ENCODE results near the gene RUNX1. TPM values are rescaled to one million over a fixed set of nuclear protein-coding genes. Genes with fewer than 3 reads are reported as not detected.
A peak's percentile ranks its signal among the peaks of the same experiment; 100 is the strongest.

RUNX1 gene
- total and polyA plus RNA-seq, 5 experiments from 2014 or later: 13.1 to 69.0 (median 22.6) TPM

DNA sequence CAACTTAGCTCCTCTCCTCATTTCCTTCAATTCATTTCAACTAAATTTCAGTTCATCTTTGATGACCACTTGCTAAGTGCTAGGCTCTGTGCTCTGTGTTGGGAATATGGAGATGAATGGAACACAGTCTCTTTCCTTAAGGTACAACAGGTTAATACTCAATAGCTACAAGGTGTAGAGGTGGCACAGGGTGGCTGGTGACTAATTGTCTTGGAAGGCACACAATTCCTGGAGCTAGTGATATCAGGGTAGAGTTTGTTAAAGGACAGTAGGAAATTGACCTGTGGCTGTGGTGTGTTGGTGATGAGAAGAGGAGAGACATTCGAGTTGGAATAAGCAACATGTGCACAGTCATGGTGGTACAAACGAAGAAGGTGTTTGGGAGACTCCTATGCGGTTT is 124.9 kb downstream of the RUNX1 start:
- Mint-ChIP-seq H3K4me3 (peak overlapping the region in 2 of 10 donors; percentile 2 to 20), H3K27ac (peak overlapping the region in 3 of 10 donors; percentile 16 to 70 (median 21)), H3K36me3 (peaks cover 0 to 39% (median 18%) of the 10 kb centered on the region in 3 donors), H3K9me3 (peaks cover 0 to 6% (median 0%) of the 10 kb centered on the region in 9 donors), H3K4me1 (peaks cover 29 to 86% (median 77%) of the 10 kb centered on the region in 4 donors), H3K27me3 (no peaks in the 10 kb centered on the region)
- POLR2A ChIA-PET: interaction anchor here (2.2 kb wide), 1 partner anchor 10 kb away, joined by 9 read pairs; no protein-coding TSS in a partner anchor
- no peak for DNase-seq
- no peak for ATAC-seq

DNA sequence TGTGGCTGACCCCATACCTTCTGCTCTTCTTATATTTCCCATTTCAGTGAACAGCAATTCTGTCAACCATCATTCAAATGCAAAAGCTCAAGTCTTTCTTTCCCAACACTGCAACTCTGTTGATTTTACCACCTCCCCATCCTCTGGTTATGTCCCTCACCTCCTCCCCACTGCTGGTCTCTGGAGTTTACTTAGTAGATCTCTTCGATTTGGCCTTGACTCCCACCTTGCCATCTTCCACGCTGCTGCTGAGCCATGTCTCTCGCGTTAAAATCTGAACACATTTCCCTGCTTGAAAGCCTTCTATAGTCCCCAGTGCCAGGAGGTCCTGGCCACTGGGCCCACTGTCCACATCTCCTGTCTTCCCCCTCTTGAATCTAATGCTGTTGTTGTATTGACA is 125.5 kb downstream of the RUNX1 start:
- peak overlapping the region in 6 of 10 donors; percentile 1 to 57 (median 18) for H3K27ac Mint-ChIP-seq
- H3K9me3 Mint-ChIP-seq: peaks cover 0 to 6% (median 0%) of the 10 kb centered on the region in 9 donors
- H3K27me3 Mint-ChIP-seq: no peaks in the 10 kb centered on the region
- no peak for ATAC-seq
- POLR2A ChIA-PET: interaction anchor here (2.2 kb wide), 1 partner anchor 10 kb away, joined by 9 read pairs; no protein-coding TSS in a partner anchor
- H3K4me1 Mint-ChIP-seq: peaks cover 28 to 86% (median 77%) of the 10 kb centered on the region in 4 donors
- no peak for DNase-seq
- H3K4me3 Mint-ChIP-seq: peak overlapping the region in 1 of 10 donors; percentile 44
- peaks cover 0 to 37% (median 14%) of the 10 kb centered on the region in 3 donors for H3K36me3 Mint-ChIP-seq

- H3K36me3 Mint-ChIP-seq: peaks cover 0 to 37% (median 14%) of the 10 kb centered on the region in 3 donors
- peaks cover 28 to 86% (median 76%) of the 10 kb centered on the region in 4 donors for H3K4me1 Mint-ChIP-seq
- H3K4me3 Mint-ChIP-seq: no peak overlapping the region
- peaks cover 0 to 6% (median 0%) of the 10 kb centered on the region in 9 donors for H3K9me3 Mint-ChIP-seq
- H3K27me3 Mint-ChIP-seq: no peaks in the 10 kb centered on the region
- POLR2A ChIA-PET: interaction anchor here (2.2 kb wide), 1 partner anchor 11 kb away, joined by 9 read pairs; no protein-coding TSS in a partner anchor
- no peak overlapping the region for H3K27ac Mint-ChIP-seq
- peak in 1 of 2 donors; percentile 45 for ATAC-seq
- peak in 1 of 10 donors; percentile 8 for DNase-seq
Observed at GRCh38 chr21:34923202-34923601, 125.9 kb downstream of the RUNX1 start.

DNA sequence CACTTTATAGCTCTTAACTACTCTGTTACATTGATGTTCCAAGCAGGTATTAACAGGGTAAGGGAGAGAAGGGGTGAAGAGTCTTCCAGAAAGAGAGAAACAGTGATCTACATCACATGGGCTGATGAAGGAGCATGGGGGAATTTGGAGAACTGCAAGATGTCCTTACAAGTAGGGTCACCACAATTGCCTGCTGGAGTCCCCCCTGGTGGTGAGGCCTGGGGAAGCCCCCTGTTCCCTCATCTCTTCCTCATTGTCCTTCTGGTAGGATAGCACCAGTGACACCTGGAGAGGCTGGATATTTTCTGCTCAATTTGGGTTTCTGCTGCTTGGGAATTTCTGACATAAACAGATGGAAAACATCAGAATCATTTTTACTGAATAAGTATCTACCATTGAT is 126.6 kb downstream of the RUNX1 start:
- H3K36me3 Mint-ChIP-seq: peaks cover 0 to 38% (median 14%) of the 10 kb centered on the region in 3 donors
- ATAC-seq (no peak), DNase-seq (no peak)
- H3K27me3 Mint-ChIP-seq: no peaks in the 10 kb centered on the region
- peak overlapping the region in 2 of 10 donors; percentile 25 to 32 for H3K27ac Mint-ChIP-seq
- POLR2A ChIA-PET: no interaction called here
- no peak overlapping the region for H3K4me3 Mint-ChIP-seq
- peaks cover 0 to 6% (median 0%) of the 10 kb centered on the region in 9 donors for H3K9me3 Mint-ChIP-seq
- H3K4me1 Mint-ChIP-seq: peaks cover 31 to 84% (median 76%) of the 10 kb centered on the region in 4 donors

GRCh38 chr21:34921151-34921550 is 128.0 kb downstream of the RUNX1 start:
- Mint-ChIP-seq H3K9me3 (peaks cover 0 to 6% (median 0%) of the 10 kb centered on the region in 9 donors), H3K4me1 (peaks cover 33 to 82% (median 78%) of the 10 kb centered on the region in 4 donors), H3K4me3 (no peak overlapping the region), H3K27ac (peak overlapping the region in 3 of 10 donors; percentile 3 to 54 (median 13)), H3K36me3 (peaks cover 0 to 36% (median 16%) of the 10 kb centered on the region in 3 donors), H3K27me3 (no peaks in the 10 kb centered on the region)
- DNase-seq (no peak), ATAC-seq (no peak)
- POLR2A ChIA-PET: no interaction called here

- H3K4me3 Mint-ChIP-seq: no peak overlapping the region
- H3K27ac Mint-ChIP-seq: peak overlapping the region in 2 of 10 donors; percentile 13 to 73
- DNase-seq: no peak
- no peak for ATAC-seq
- POLR2A ChIA-PET: no interaction called here
- peaks cover 0 to 42% (median 9%) of the 10 kb centered on the region in 3 donors for H3K36me3 Mint-ChIP-seq
- H3K4me1 Mint-ChIP-seq: peaks cover 29 to 77% (median 73%) of the 10 kb centered on the region in 4 donors
- H3K27me3 Mint-ChIP-seq: no peaks in the 10 kb centered on the region
- H3K9me3 Mint-ChIP-seq: peaks cover 0 to 6% (median 0%) of the 10 kb centered on the region in 9 donors
Observed at GRCh38 chr21:34919406-34919805, 129.7 kb downstream of the RUNX1 start.

- Mint-ChIP-seq H3K9me3 (no peaks in the 10 kb centered on the region), H3K27me3 (no peaks in the 10 kb centered on the region), H3K4me3 (no peak overlapping the region), H3K27ac (peak overlapping the region in 3 of 10 donors; percentile 29 to 69 (median 41)), H3K36me3 (peaks cover 0 to 45% (median 7%) of the 10 kb centered on the region in 3 donors), H3K4me1 (peaks cover 27 to 72% (median 66%) of the 10 kb centered on the region in 4 donors)
- ATAC-seq (no peak), DNase-seq (no peak)
- POLR2A ChIA-PET: no interaction called here
Observed at GRCh38 chr21:34916446-34916845, 132.7 kb downstream of the RUNX1 start.

DNA sequence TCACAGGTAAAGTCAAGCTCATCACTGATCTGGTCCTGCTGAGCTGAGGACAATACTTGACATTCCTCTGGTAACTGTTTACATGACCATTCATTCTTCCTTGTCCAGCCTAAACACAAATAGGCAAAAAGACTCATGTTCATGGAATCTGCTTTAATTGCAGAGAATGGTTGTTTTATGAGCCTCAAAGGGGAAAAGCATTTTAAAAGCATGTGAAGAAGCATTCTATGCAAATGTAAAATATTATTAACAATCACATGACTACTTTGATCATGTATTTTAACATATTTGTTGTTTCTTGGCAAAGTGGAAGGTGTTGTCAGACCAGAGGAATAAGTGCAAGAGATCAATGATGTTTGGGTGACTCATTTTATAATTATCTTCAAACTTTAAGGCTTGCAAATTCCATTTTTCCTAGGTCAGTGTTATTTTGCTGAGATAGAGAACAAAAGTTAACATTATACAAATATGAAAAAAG is 133.7 kb downstream of the RUNX1 start:
- Mint-ChIP-seq H3K27ac (no peak overlapping the region), H3K4me3 (no peak overlapping the region), H3K27me3 (no peaks in the 10 kb centered on the region), H3K36me3 (peaks cover 0 to 46% (median 7%) of the 10 kb centered on the region in 3 donors), H3K4me1 (peaks cover 29 to 76% (median 69%) of the 10 kb centered on the region in 4 donors), H3K9me3 (no peaks in the 10 kb centered on the region)
- POLR2A ChIA-PET: no interaction called here
- ATAC-seq (no peak), DNase-seq (no peak)

DNA sequence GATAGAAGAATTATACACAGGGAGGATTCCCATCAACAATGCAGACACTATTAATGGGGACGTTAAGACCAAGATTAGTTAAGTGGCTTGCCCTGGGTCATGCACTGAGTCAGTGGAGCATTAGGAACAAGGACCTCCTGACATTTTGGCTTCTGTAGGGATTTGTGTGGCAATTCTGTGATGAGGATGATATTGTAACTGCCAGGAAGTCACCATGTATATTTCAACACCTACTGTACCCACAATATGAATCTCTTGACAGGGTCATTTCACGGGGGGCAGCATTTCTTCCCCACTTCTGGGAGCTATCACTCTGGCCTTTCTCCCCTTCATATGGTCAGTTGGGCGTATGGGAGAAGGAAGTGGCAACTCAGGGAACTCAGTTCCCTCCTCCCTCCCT is 134.9 kb downstream of the RUNX1 start:
- POLR2A ChIA-PET: no interaction called here
- H3K36me3 Mint-ChIP-seq: peaks cover 0 to 46% (median 7%) of the 10 kb centered on the region in 3 donors
- H3K27me3 Mint-ChIP-seq: no peaks in the 10 kb centered on the region
- H3K9me3 Mint-ChIP-seq: no peaks in the 10 kb centered on the region
- no peak overlapping the region for H3K4me3 Mint-ChIP-seq
- H3K4me1 Mint-ChIP-seq: peaks cover 34 to 78% (median 70%) of the 10 kb centered on the region in 4 donors
- peak overlapping the region in 1 of 10 donors; percentile 20 for H3K27ac Mint-ChIP-seq
- ATAC-seq: no peak
- no peak for DNase-seq

GRCh38 chr21:34913811-34914210 is 135.3 kb downstream of the RUNX1 start:
- no peak for DNase-seq
- POLR2A ChIA-PET: no interaction called here
- Mint-ChIP-seq H3K4me1 (peaks cover 38 to 78% (median 71%) of the 10 kb centered on the region in 4 donors), H3K27me3 (no peaks in the 10 kb centered on the region), H3K27ac (peak overlapping the region in 1 of 10 donors; percentile 20), H3K9me3 (no peaks in the 10 kb centered on the region), H3K36me3 (peaks cover 0 to 45% (median 7%) of the 10 kb centered on the region in 3 donors), H3K4me3 (no peak overlapping the region)
- no peak for ATAC-seq

- POLR2A ChIA-PET: no interaction called here
- Mint-ChIP-seq H3K9me3 (no peaks in the 10 kb centered on the region), H3K4me3 (peak overlapping the region in 1 of 10 donors; percentile 24), H3K27me3 (no peaks in the 10 kb centered on the region), H3K4me1 (peaks cover 43 to 85% (median 80%) of the 10 kb centered on the region in 4 donors), H3K27ac (peak overlapping the region in 4 of 10 donors; percentile 17 to 75 (median 36)), H3K36me3 (peaks cover 0 to 41% (median 6%) of the 10 kb centered on the region in 3 donors)
- no peak for ATAC-seq
- no peak for DNase-seq
Observed at GRCh38 chr21:34912022-34912945, 136.8 kb downstream of the RUNX1 start.

GRCh38 chr21:34911360-34911759 is 137.7 kb downstream of the RUNX1 start:
- Mint-ChIP-seq H3K9me3 (no peaks in the 10 kb centered on the region), H3K4me3 (no peak overlapping the region), H3K27me3 (no peaks in the 10 kb centered on the region), H3K36me3 (peaks cover 0 to 40% (median 6%) of the 10 kb centered on the region in 3 donors), H3K4me1 (peaks cover 42 to 86% (median 81%) of the 10 kb centered on the region in 4 donors), H3K27ac (peak overlapping the region in 4 of 10 donors; percentile 4 to 80 (median 63))
- DNase-seq: no peak
- POLR2A ChIA-PET: no interaction called here
- ATAC-seq: no peak

All from naive thymus-derived CD8-positive, alpha-beta T cell (primary cell).